HepG2 (cell line): Measurements from ENCODE around the gene STX5. TPM values are rescaled to one million over a fixed set of nuclear protein-coding genes. Genes with fewer than 3 reads are reported as not detected.

Experiments
- ATAC-seq: fragments of 200-7000 bp; cut with Tn5 transposase; 3 replicates; pipeline ENCODE4 v1.9.1; 2020; ENCODE audit warnings: mild to moderate bottlenecking, moderate library complexity
- BruUV-seq: library from RNA; stranded (reverse); fragments of 400-500 nt; replicated peaks from 2 replicates; lab custom pipeline; 2021; lab: Mats Ljungman, UMichigan
- CTCF ChIA-PET: fragments of 300-600 bp; formaldehyde crosslinking; extraction: SDS; loops from one replicate; lab custom pipeline; 2021; ENCODE audit warnings: low total read pairs, inconsistent platforms, low intra/inter-chr PET ratio; lab: Yijun Ruan, JAX
- POLR2A ChIA-PET: fragments of 350-600 bp; sonication (Branson Sonifier 250); formaldehyde crosslinking; loops from one replicate; lab custom pipeline; 2020; ENCODE audit warnings: antibody characterized with exemption, inconsistent platforms; lab: Yijun Ruan, JAX
- DNase-seq: peaks from one replicate; pipeline ENCODE4 v3.0.0-alpha.2; 2015; ENCODE audit warnings: low spot score
- FAIRE-seq: peaks from 3 replicates; lab custom pipeline; 2011; peaks lifted over from hg19 to GRCh38; lab: Jason Lieb, UNC
- H2AFZ ChIP-seq: one replicate; pipeline ENCODE4 v1.6.1; 2011; ENCODE audit warnings: low read length, inconsistent platforms
- H3K27ac ChIP-seq: fragments of 300-600 bp; 3 replicates; pipeline ENCODE4 v1.8.0; 2011; ENCODE audit warnings: mixed run types, mild to moderate bottlenecking, mixed read lengths, low read length, inconsistent platforms; ENCODE audit not compliant: insufficient read depth; ENCODE audit errors: extremely low read length
- H3K27me3 ChIP-seq, 2 experiments: fragments of 200-600 bp in 1 of 2; 2 replicates in 1 of 2; 3 replicates in 1 of 2; pipeline versions ENCODE4 v1.6.0 to v1.8.0; 2011; ENCODE audit warnings: low read length in 2 of 2, mild to moderate bottlenecking in 2 of 2, moderate library complexity in 2 of 2, inconsistent platforms in 1 of 2; ENCODE audit not compliant: insufficient read depth in 2 of 2, control insufficient read depth in 1 of 2
- H3K36me3 ChIP-seq, 2 experiments: fragments of 200-600 bp in 1 of 2; replicated peaks in 1 of 2; 2 replicates in 1 of 2; 3 replicates in 1 of 2; pipeline versions ENCODE4 v1.5.1 to v1.8.0; 2011; ENCODE audit warnings: low read length in 2 of 2, inconsistent platforms in 1 of 2; ENCODE audit not compliant: insufficient read depth in 2 of 2, control insufficient read depth in 1 of 2
- H3K4me1 ChIP-seq: 2 replicates; pipeline ENCODE4 v1.5.1; 2012; ENCODE audit warnings: low read length, inconsistent platforms; ENCODE audit not compliant: insufficient read depth
- H3K4me2 ChIP-seq: 2 replicates; pipeline ENCODE4 v1.6.0; 2011; ENCODE audit warnings: low read depth, low read length, inconsistent platforms
- H3K4me3 ChIP-seq, 3 experiments: fragments of 200-600 bp in 1 of 3; sonication (generic), shearing (Covaris generic) in 1 of 3; replicated peaks in 1 of 3; 2 replicates each; pipeline ENCODE4 v1.5.1; 2011 to 2016; ENCODE audit warnings: low read length in 3 of 3, inconsistent platforms in 2 of 3, low read depth in 2 of 3, mild to moderate bottlenecking in 2 of 3, control low read depth in 1 of 3, mixed read lengths in 1 of 3; ENCODE audit not compliant: insufficient read depth in 1 of 3
- H3K79me2 ChIP-seq: one replicate; pipeline ENCODE4 v1.6.1; 2011; ENCODE audit warnings: low read length, inconsistent platforms; ENCODE audit not compliant: insufficient read depth
- H3K9ac ChIP-seq: 2 replicates; pipeline ENCODE4 v1.6.0; 2011; ENCODE audit warnings: mild to moderate bottlenecking, low read depth, low read length, inconsistent platforms; ENCODE audit not compliant: insufficient read depth
- H3K9me3 ChIP-seq: 2 replicates; pipeline ENCODE4 v1.5.1; 2012; ENCODE audit warnings: mild to moderate bottlenecking, low read length
- H4K20me1 ChIP-seq: 2 replicates; pipeline ENCODE4 v1.6.0; 2011; ENCODE audit warnings: inconsistent platforms, mild to moderate bottlenecking, low read length, moderate library complexity; ENCODE audit not compliant: insufficient read depth
- ATF1 ChIP-seq: IDR thresholded peaks from 2 replicates; pipeline ENCODE4 v1.6.1; 2016; ENCODE audit warnings: mild to moderate bottlenecking, control low read depth
- CBFB ChIP-seq: sonication (generic); formaldehyde crosslinking; IDR thresholded peaks from 2 replicates; pipeline ENCODE4 v1.4.0; 2020; ENCODE audit warnings: missing genetic modification reagents
- LCORL ChIP-seq, 2 experiments: fragments of 450-650 bp in 1 of 2; sonication (generic) in 1 of 2; formaldehyde crosslinking in 1 of 2; IDR thresholded peaks; 2 replicates each; pipeline versions ENCODE4 v1.5.0 to v1.6.1; 2017 to 2020; ENCODE audit warnings: antibody characterized with exemption in 1 of 2, missing genetic modification reagents in 1 of 2
- NFIC ChIP-seq: IDR thresholded peaks from 2 replicates; pipeline ENCODE4 v1.6.1; 2012; ENCODE audit warnings: mild to moderate bottlenecking, low read length, inconsistent platforms
- RBFOX2 ChIP-seq: fragments of 200-400 bp; formaldehyde crosslinking; IDR thresholded peaks from 2 replicates; pipeline ENCODE4 v1.6.1; 2017; ENCODE audit warnings: low read depth, mild to moderate bottlenecking, low read length
- RBM22 ChIP-seq: fragments of 200-400 bp; formaldehyde crosslinking; optimal IDR thresholded peaks from 2 replicates; pipeline ENCODE3; 2017; ENCODE audit warnings: mild to moderate bottlenecking, low read length, moderate library complexity
- SNRNP70 ChIP-seq: fragments of 200-400 bp; formaldehyde crosslinking; IDR thresholded peaks from 2 replicates; pipeline ENCODE4 v1.6.1; 2017; ENCODE audit warnings: mild to moderate bottlenecking, low read depth, low read length, moderate library complexity
- SSRP1 ChIP-seq: IDR thresholded peaks from 2 replicates; pipeline ENCODE4 v1.6.1; 2016; ENCODE audit warnings: control low read depth
- XRCC5 ChIP-seq: fragments of 200-400 bp; formaldehyde crosslinking; optimal IDR thresholded peaks from 2 replicates; pipeline ENCODE3; 2017; ENCODE audit warnings: mild to moderate bottlenecking, low read length
- ZMYM4 ChIP-seq: sonication (generic); formaldehyde crosslinking; IDR thresholded peaks from 2 replicates; pipeline ENCODE4 v1.8.1; 2023; ENCODE audit warnings: mild to moderate bottlenecking, missing genetic modification reagents
- ZNF30 ChIP-seq: sonication (generic); formaldehyde crosslinking; IDR thresholded peaks from 2 replicates; pipeline ENCODE4 v1.5.0; 2020; ENCODE audit warnings: mild to moderate bottlenecking, missing genetic modification reagents
- ZNF552 ChIP-seq: sonication (generic); formaldehyde crosslinking; IDR thresholded peaks from 2 replicates; pipeline ENCODE4 v1.9.0; 2022; ENCODE audit warnings: missing genetic modification reagents, mild to moderate bottlenecking, borderline replicate concordance
- WGBS: methylation state at CpG from one replicate; pipeline ENCODE4 v1.1.6; 2017; ENCODE audit warnings: low lambda C conversion rate; 5-methylcytosine and 5-hydroxymethylcytosine counted together
- in situ Hi-C: cut with HindIII; loops from 2 replicates; pipeline ENCODE4 v1.10.0; 2017; ENCODE audit warnings: low pct_unique_long_range_greater_than_20kb; ENCODE audit not compliant: extremely low pct_ligation_motif_present
- intact Hi-C: fragments of 100-400 bp; cut with micrococcal nuclease; formaldehyde crosslinking; loops from one replicate; pipeline ENCODE4 v1.10.0; 2022; ENCODE audit not compliant: unreplicated experiment
- polyA plus RNA-seq, 8 experiments: library from polyadenylated mRNA; depleted of rRNA in 3 of 8; stranded (reverse) in 7 of 8; unstranded in 1 of 8; fragments of >200 nt; fragmentation: Illumina TruSeq in 4 of 8; extraction: Trizol in 4 of 8; gene quantifications; 2 replicates each; pipeline versions ENCODE4 v1.2.1 to v1.2.3, GENCODE V29; 2011 to 2016; ENCODE audit warnings: low read depth in 4 of 8, missing spikeins in 1 of 8, mixed read lengths in 1 of 8; ENCODE audit not compliant: insufficient read depth in 1 of 8
- total RNA-seq, 5 experiments: library from RNA; depleted of rRNA; stranded (reverse); fragments of >200 nt; fragmentation: Illumina TruSeq; extraction: Trizol; gene quantifications; 2 replicates each; pipeline ENCODE4 v1.2.3, GENCODE V29; 2016; ENCODE audit warnings: low read depth in 1 of 5

The STX5 gene
- total and polyA plus RNA-seq, 2 of the 13 experiments (the other 11 are each of a cell fraction or from before 2014, with no cell fraction given) = 26.9 to 30.0 TPM

GRCh38 chr11:62853279-62853965 is 21.6 kb upstream of the STX5 start:
- peak overlapping the region; percentile 99 for H3K9ac ChIP-seq
- peaks cover 11 to 33% of the 10 kb centered on the region in 2 experiments for H3K36me3 ChIP-seq
- H4K20me1 ChIP-seq = peaks cover 37% of the 10 kb centered on the region
- no peak for ATAC-seq
- ChIA-PET CTCF (no interaction called here), POLR2A (interaction anchor here (1.0 to 9.4 kb wide), 14 partner anchors 9 to 126 kb away, joined by 3 to 362 read pairs (median 12); partner anchors contain the start of genes SLC3A2, STX5, TEX54 and TMEM179B)
- no TSS peak for BruUV-seq
- no peak for FAIRE-seq
- no peak for TF ChIP-seq CBFB (CRISPR knock-in tag)
- TF ChIP-seq ZNF30 = 0 out of 2 replicates have a peak, but pooled peaks have one; percentile 39
- TF ChIP-seq RBFOX2 = peak; percentile 28; the same call in 1 of the 2 replicates
- no peak for TF ChIP-seq ZNF552 (CRISPR knock-in tag)
- TF ChIP-seq NFIC = 0 out of 2 replicates have a peak, but pooled peaks have one; percentile 16
- TF ChIP-seq ATF1 (CRISPR knock-in tag) = 0 out of 2 replicates have a peak, but pooled peaks have one; percentile 28
- no peak for TF ChIP-seq SNRNP70
- no peak for TF ChIP-seq ZMYM4
- TF ChIP-seq RBM22 = peak; percentile 30
- TF ChIP-seq LCORL (IDR thresholded peaks at IDR 0.05) = no peak
- no peak for TF ChIP-seq LCORL (CRISPR knock-in tag; IDR thresholded peaks at IDR 0.05)
- TF ChIP-seq XRCC5 = no peak
- TF ChIP-seq SSRP1 = no peak
- peak overlapping the region; percentile 90 for H3K27ac ChIP-seq
- intact Hi-C loops = no loop called here
- no peak overlapping the region for H2AFZ ChIP-seq
- peak overlapping the region; percentile 86 to 96 (median 94); a peak in 5 of 6 replicates for H3K4me3 ChIP-seq
- no peaks in the 10 kb centered on the region for H3K9me3 ChIP-seq
- DNase-seq = no peak
- WGBS = 40% methylated on average over 7 of the region's 7 CpGs
- H3K27me3 ChIP-seq = no peaks in the 10 kb centered on the region; a peak in 1 of 5 replicates
- peak overlapping the region; percentile 99 for H3K4me2 ChIP-seq
- in situ Hi-C loops = no loop called here
- H3K4me1 ChIP-seq = peaks cover 62% of the 10 kb centered on the region
- peaks cover 57% of the 10 kb centered on the region for H3K79me2 ChIP-seq
